ENCODE measurements around the gene SLC25A13.

SLC25A13 gene

DNA sequence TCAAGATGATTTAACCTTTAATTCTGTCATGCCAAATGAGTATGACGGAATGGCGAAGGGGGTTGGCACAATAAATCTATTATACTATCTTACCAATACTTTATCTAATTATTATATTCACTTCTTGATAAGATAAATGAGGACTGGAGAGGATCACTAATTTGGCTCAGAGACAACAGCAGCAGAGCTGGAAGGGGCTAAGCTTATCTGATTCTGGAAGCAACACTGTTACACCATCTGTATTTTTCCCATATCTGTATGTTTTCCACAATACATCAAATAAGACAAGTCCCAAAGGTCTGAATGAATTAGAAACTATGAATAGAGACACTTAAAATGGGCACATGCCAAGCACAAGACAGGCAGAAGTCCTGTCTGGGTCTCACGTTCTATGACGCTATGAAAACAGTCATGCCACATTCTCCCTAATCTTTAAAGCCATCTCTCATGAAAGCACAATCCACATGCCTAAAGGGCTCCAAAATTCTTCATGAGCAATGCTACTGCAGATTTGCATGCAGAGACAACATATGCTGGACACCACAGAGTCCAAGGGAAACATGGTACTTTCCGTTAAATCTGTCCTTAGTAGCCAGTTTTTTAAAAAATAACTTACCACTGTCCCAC is 88.3 kb downstream of the SLC25A13 start:
- no peak for ATAC-seq
- TF ChIP-seq, protein P1, sequence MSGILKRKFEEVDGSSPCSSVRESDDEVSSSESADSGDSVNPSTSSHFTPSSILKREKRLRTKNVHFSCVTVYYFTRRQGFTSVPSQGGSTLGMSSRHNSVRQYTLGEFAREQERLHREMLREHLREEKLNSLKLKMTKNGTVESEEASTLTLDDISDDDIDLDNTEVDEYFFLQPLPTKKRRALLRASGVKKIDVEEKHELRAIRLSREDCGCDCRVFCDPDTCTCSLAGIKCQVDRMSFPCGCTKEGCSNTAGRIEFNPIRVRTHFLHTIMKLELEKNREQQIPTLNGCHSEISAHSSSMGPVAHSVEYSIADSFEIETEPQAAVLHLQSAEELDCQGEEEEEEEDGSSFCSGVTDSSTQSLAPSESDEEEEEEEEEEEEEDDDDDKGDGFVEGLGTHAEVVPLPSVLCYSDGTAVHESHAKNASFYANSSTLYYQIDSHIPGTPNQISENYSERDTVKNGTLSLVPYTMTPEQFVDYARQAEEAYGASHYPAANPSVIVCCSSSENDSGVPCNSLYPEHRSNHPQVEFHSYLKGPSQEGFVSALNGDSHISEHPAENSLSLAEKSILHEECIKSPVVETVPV (CRISPR knock-in tag; IDR thresholded peaks at IDR 0.05), result 0 out of 2 replicates have a peak, but pooled peaks have one; percentile 46
- TF ChIP-seq TOX (CRISPR knock-in tag; IDR thresholded peaks at IDR 0.05; ENCODE audit: borderline replicate concordance), result no peak
- peak; percentile 81 for TF ChIP-seq ZNF8 (CRISPR knock-in tag; IDR thresholded peaks at IDR 0.05)
- peak; percentile 39 for TF ChIP-seq ISL1 (CRISPR knock-in tag; IDR thresholded peaks at IDR 0.05)
- peak; percentile 85; the same call in 1 of the 2 replicates for TF ChIP-seq TCF4 (CRISPR knock-in tag; IDR thresholded peaks at IDR 0.05; ENCODE audit: borderline replicate concordance)
- TF ChIP-seq, protein P2, sequence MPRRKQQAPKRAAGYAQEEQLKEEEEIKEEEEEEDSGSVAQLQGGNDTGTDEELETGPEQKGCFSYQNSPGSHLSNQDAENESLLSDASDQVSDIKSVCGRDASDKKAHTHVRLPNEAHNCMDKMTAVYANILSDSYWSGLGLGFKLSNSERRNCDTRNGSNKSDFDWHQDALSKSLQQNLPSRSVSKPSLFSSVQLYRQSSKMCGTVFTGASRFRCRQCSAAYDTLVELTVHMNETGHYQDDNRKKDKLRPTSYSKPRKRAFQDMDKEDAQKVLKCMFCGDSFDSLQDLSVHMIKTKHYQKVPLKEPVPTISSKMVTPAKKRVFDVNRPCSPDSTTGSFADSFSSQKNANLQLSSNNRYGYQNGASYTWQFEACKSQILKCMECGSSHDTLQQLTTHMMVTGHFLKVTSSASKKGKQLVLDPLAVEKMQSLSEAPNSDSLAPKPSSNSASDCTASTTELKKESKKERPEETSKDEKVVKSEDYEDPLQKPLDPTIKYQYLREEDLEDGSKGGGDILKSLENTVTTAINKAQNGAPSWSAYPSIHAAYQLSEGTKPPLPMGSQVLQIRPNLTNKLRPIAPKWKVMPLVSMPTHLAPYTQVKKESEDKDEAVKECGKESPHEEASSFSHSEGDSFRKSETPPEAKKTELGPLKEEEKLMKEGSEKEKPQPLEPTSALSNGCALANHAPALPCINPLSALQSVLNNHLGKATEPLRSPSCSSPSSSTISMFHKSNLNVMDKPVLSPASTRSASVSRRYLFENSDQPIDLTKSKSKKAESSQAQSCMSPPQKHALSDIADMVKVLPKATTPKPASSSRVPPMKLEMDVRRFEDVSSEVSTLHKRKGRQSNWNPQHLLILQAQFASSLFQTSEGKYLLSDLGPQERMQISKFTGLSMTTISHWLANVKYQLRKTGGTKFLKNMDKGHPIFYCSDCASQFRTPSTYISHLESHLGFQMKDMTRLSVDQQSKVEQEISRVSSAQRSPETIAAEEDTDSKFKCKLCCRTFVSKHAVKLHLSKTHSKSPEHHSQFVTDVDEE (CRISPR knock-in tag; IDR thresholded peaks at IDR 0.05), result peak; percentile 76; the same call in 1 of the 2 replicates
- TF ChIP-seq, protein P3, sequence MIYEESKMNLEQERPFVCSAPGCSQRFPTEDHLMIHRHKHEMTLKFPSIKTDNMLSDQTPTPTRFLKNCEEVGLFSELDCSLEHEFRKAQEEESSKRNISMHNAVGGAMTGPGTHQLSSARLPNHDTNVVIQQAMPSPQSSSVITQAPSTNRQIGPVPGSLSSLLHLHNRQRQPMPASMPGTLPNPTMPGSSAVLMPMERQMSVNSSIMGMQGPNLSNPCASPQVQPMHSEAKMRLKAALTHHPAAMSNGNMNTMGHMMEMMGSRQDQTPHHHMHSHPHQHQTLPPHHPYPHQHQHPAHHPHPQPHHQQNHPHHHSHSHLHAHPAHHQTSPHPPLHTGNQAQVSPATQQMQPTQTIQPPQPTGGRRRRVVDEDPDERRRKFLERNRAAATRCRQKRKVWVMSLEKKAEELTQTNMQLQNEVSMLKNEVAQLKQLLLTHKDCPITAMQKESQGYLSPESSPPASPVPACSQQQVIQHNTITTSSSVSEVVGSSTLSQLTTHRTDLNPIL (CRISPR knock-in tag; IDR thresholded peaks at IDR 0.05; ENCODE audit: low read depth), result no peak

DNA sequence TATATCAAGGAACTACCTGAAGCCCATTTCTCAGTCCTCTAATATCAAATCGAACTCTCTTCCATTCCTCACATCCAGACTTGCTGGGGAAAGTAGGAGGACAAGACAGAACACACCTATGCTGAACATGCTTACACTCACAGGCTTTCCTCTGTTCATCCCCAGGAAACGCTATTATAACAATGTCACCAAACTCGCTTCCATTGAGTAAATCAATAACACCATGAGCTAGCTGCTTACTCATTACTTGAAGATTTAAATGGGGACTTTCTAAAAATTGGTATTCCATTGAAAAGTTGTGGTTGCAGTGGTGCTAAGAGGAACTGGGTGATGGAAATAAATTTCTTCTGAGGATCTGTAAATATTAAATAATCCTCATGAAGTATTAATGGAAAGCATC is 88.8 kb downstream of the SLC25A13 start:
- TF ChIP-seq GLIS3 (CRISPR knock-in tag; IDR thresholded peaks at IDR 0.05) (no peak), PPARA (CRISPR knock-in tag; IDR thresholded peaks at IDR 0.05; ENCODE audit: borderline replicate concordance) (no peak), ZC3H10 (CRISPR knock-in tag; IDR thresholded peaks at IDR 0.05) (no peak), BACH2 (CRISPR knock-in tag; IDR thresholded peaks at IDR 0.05; ENCODE audit: borderline replicate concordance) (no peak), RARB (CRISPR knock-in tag; IDR thresholded peaks at IDR 0.05) (no peak)
- no peak for ATAC-seq

DNA sequence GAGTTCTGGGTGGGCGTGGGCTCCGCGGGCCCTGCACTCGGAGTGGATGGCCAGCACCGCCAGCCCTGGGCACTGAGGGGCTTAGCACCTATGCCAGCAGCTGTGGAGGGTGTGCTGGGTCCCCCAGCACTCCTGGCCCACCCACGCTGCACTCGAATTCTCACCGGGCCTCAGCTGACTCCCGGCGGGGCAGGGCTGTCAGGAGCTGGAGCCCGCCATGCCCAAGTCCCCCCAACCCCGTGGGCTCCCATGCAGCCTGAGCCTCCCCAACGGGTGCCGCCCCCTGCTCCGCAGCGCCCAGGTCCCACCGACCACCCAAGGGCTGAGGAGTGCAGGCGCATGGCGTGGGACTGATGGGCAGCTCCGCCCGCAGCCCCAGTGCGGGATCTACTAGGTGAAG is 93.1 kb downstream of the SLC25A13 start:
- no peak for TF ChIP-seq SNAI2 (CRISPR knock-in tag; IDR thresholded peaks at IDR 0.05)
- no peak for TF ChIP-seq TOX (CRISPR knock-in tag; IDR thresholded peaks at IDR 0.05; ENCODE audit: borderline replicate concordance)
- no peak for TF ChIP-seq ZNF70 (CRISPR knock-in tag; IDR thresholded peaks at IDR 0.05)
- TF ChIP-seq GLIS3 (CRISPR knock-in tag; IDR thresholded peaks at IDR 0.05), result no peak
- TF ChIP-seq, protein P1 (CRISPR knock-in tag; IDR thresholded peaks at IDR 0.05), result no peak
- ATAC-seq, result no peak

DNA sequence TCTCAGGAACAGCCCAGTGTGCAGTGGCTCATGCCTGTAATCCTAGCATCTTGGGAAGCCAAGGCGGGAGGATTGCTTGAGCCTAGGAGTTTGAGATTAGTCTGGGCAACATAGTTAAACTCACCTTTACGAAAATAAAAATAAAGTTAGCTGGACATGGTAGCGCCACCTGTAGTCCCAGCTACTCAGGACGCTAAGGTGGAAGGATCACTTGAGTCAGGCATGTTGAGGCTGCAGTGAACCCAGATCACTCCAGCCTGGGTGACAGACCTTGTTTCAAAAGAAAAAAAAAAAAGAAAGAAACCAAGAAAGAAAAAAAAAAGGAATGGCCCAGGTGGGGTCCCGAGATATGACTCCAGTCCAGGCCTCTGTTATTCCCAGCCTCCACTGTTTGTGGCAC is 96.6 kb downstream of the SLC25A13 start:
- ATAC-seq, result no peak
- TF ChIP-seq SNAI2 (CRISPR knock-in tag; IDR thresholded peaks at IDR 0.05), result no peak
- TF ChIP-seq BACH2 (CRISPR knock-in tag; IDR thresholded peaks at IDR 0.05; ENCODE audit: borderline replicate concordance), result no peak
- no peak for TF ChIP-seq ZFP30 (CRISPR knock-in tag; IDR thresholded peaks at IDR 0.05)
- TF ChIP-seq RARB (CRISPR knock-in tag; IDR thresholded peaks at IDR 0.05), result no peak
- no peak for TF ChIP-seq PPARA (CRISPR knock-in tag; IDR thresholded peaks at IDR 0.05; ENCODE audit: borderline replicate concordance)

DNA sequence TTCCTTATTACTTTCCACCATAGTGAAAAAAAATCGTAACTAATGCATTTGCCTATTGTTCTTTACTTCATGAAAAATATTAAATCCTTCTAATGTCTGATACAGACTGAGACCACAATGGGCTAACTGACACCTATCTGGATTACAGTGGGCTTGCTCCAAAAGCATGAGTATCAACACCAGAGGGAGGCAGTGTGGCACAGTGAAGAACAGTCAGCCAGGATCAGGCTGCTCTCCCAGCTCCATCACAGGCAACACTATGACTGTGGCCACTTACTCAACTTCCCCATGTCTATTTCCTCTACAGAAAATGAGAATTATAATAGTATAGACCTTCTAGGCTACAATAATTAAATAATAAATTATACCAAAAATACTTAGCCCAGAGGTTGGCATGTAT is 97.2 kb downstream of the SLC25A13 start:
- TF ChIP-seq, protein P4, sequence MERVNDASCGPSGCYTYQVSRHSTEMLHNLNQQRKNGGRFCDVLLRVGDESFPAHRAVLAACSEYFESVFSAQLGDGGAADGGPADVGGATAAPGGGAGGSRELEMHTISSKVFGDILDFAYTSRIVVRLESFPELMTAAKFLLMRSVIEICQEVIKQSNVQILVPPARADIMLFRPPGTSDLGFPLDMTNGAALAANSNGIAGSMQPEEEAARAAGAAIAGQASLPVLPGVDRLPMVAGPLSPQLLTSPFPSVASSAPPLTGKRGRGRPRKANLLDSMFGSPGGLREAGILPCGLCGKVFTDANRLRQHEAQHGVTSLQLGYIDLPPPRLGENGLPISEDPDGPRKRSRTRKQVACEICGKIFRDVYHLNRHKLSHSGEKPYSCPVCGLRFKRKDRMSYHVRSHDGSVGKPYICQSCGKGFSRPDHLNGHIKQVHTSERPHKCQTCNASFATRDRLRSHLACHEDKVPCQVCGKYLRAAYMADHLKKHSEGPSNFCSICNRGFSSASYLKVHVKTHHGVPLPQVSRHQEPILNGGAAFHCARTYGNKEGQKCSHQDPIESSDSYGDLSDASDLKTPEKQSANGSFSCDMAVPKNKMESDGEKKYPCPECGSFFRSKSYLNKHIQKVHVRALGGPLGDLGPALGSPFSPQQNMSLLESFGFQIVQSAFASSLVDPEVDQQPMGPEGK (CRISPR knock-in tag; IDR thresholded peaks at IDR 0.05; ENCODE audit: borderline replicate concordance), result no peak
- TF ChIP-seq, protein P5, sequence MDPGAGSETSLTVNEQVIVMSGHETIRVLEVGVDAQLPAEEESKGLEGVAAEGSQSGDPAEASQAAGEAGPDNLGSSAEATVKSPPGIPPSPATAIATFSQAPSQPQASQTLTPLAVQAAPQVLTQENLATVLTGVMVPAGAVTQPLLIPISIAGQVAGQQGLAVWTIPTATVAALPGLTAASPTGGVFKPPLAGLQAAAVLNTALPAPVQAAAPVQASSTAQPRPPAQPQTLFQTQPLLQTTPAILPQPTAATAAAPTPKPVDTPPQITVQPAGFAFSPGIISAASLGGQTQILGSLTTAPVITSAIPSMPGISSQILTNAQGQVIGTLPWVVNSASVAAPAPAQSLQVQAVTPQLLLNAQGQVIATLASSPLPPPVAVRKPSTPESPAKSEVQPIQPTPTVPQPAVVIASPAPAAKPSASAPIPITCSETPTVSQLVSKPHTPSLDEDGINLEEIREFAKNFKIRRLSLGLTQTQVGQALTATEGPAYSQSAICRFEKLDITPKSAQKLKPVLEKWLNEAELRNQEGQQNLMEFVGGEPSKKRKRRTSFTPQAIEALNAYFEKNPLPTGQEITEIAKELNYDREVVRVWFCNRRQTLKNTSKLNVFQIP (CRISPR knock-in tag; IDR thresholded peaks at IDR 0.05; ENCODE audit: borderline replicate concordance, low read depth), result no peak
- no peak for TF ChIP-seq PPARA (CRISPR knock-in tag; IDR thresholded peaks at IDR 0.05; ENCODE audit: borderline replicate concordance)
- no peak for TF ChIP-seq TOX (CRISPR knock-in tag; IDR thresholded peaks at IDR 0.05; ENCODE audit: borderline replicate concordance)
- TF ChIP-seq ISL1 (CRISPR knock-in tag; IDR thresholded peaks at IDR 0.05), result no peak
- TF ChIP-seq CSDC2 (CRISPR knock-in tag; IDR thresholded peaks at IDR 0.05), result no peak
- TF ChIP-seq, protein P3 (CRISPR knock-in tag; IDR thresholded peaks at IDR 0.05; ENCODE audit: low read depth), result no peak
- TF ChIP-seq, protein P1 (CRISPR knock-in tag; IDR thresholded peaks at IDR 0.05), result no peak
- peak; percentile 76; the same call in 2 of the 3 replicates for ATAC-seq

All from SK-N-SH treated with all-trans-retinoic acid at 6 μM for 48 hours (cell line).